ENCODE measurements around the gene SPRED3. TPM values are rescaled to one million over a fixed set of nuclear protein-coding genes. Genes with fewer than 3 reads are reported as not detected.

The SPRED3 gene
- total and polyA plus RNA-seq, 2 of the 8 experiments (the other 6 are each of a cell fraction or from before 2014, with no cell fraction given) = 8.1 to 10.3 TPM

GRCh38 chr19:38377052-38377451 lies 11.4 kb upstream of the SPRED3 start:
- FAIRE-seq = no peak
- no peak overlapping the region for H3K14ac ChIP-seq (ENCODE audit: insufficient read length)
- peaks cover 7% of the 10 kb centered on the region; the same call in 1 of the 2 replicates for H3K23me2 ChIP-seq (ENCODE audit: low read depth, low read length)
- no peak overlapping the region for H3K23ac ChIP-seq (ENCODE audit: insufficient read length)
- H4K20me1 ChIP-seq (replicated peaks in 1 of 2; ENCODE audit: control insufficient read depth in 1 of 2, insufficient read depth in 2 of 2, low read length in 2 of 2) = peaks cover 3 to 9% of the 10 kb centered on the region in 2 experiments
- no peak overlapping the region for H2BK15ac ChIP-seq (ENCODE audit: low read length)
- peaks cover 13 to 18% (median 15%) of the 10 kb centered on the region in 4 experiments; a peak in 7 of 8 replicates for H3K36me3 ChIP-seq (ENCODE audit: control insufficient read depth in 2 of 4, insufficient read depth in 4 of 4, low read length in 3 of 4)
- no peak for TF ChIP-seq ATF2 (IDR thresholded peaks at IDR 0.05; ENCODE audit: low read length)
- TF ChIP-seq CBX8 (IDR thresholded peaks at IDR 0.05; ENCODE audit: borderline replicate concordance, low read depth, low read length) = no peak
- TF ChIP-seq PHF8 (conservative IDR thresholded peaks at IDR 0.05; ENCODE audit: low read depth, low read length) = no peak
- H4K5ac ChIP-seq (ENCODE audit: insufficient read length, low read depth, low read length) = no peak overlapping the region
- no peak overlapping the region for H3K18ac ChIP-seq (ENCODE audit: extremely low read depth, low read length)
- no peak overlapping the region for H2AK5ac ChIP-seq (ENCODE audit: low read depth, low read length)
- H3K4me3 ChIP-seq (ENCODE audit: extremely low read depth in 1 of 4, insufficient read depth in 2 of 4, low read depth in 3 of 4, low read length in 4 of 4) = no peak overlapping the region
- no peaks in the 10 kb centered on the region for H3K27me3 ChIP-seq (replicated peaks in 1 of 4; ENCODE audit: control insufficient read depth in 3 of 4, extremely low read depth in 1 of 4, insufficient read depth in 3 of 4, low read length in 3 of 4)
- 92% methylated on average over 4 of the region's 4 CpGs; no CpG with 5 or more reads in 1 of the 2 experiments for WGBS, 2 experiments (ENCODE audit: extremely low coverage in 1 of 2, insufficient coverage in 1 of 2, insufficient read length in 1 of 2, insufficient replicate concordance in 2 of 2, low coverage in 1 of 2, low lambda C conversion rate in 2 of 2, missing lambda C conversion rate in 1 of 2)
- no peak overlapping the region for H4K8ac ChIP-seq (ENCODE audit: extremely low read depth, insufficient read depth, low read length)
- ChIA-PET POLR2A (ENCODE audit: partially characterized antibody) (interaction anchor here (1.2 to 3.8 kb wide), 3 partner anchors 12 to 60 kb away, joined by 4 to 35 read pairs (median 4); partner anchors contain the start of genes GGN and SPRED3), CTCF (ENCODE audit: partially characterized antibody) (interaction anchor here (1.5 to 5.7 kb wide), 2 partner anchors 41 to 133 kb away, joined by 6 to 28 read pairs; partner anchors contain the start of gene CATSPERG)
- H4K91ac ChIP-seq (replicated peaks; ENCODE audit: insufficient read length, low read length) = no peak overlapping the region
- no peak overlapping the region for H2BK20ac ChIP-seq (ENCODE audit: low read length)
- H2BK12ac ChIP-seq (ENCODE audit: low read depth, low read length) = no peak overlapping the region
- no peak for DNase-seq (ENCODE audit: low read depth in 1 of 2, low spot score in 2 of 2)
- no peak overlapping the region for H3K9ac ChIP-seq (replicated peaks in 1 of 4; ENCODE audit: extremely low read depth in 1 of 4, low read depth in 3 of 4, low read length in 3 of 4)
- peaks cover 0 to 22% of the 10 kb centered on the region in 2 experiments; a peak in 2 of 4 replicates for H3K79me2 ChIP-seq (ENCODE audit: control insufficient read depth in 1 of 2, insufficient read depth in 2 of 2, low read length in 2 of 2)
- peaks cover 0 to 6% (median 3%) of the 10 kb centered on the region in 4 experiments; a peak in 3 of 7 replicates for H3K4me1 ChIP-seq (replicated peaks in 1 of 4; ENCODE audit: control insufficient read depth in 3 of 4, insufficient read depth in 4 of 4, low read length in 3 of 4)
- peaks cover 14% of the 10 kb centered on the region for H3K79me1 ChIP-seq (ENCODE audit: low read depth, low read length)
- H3K4ac ChIP-seq (replicated peaks; ENCODE audit: insufficient read length, low read depth, low read length) = no peak overlapping the region
- no peak overlapping the region for H3K56ac ChIP-seq (replicated peaks; ENCODE audit: insufficient read length, low read depth, low read length)
- H3K9me3 ChIP-seq (ENCODE audit: insufficient read depth in 2 of 2, low read depth in 1 of 2, low read length in 1 of 2) = no peaks in the 10 kb centered on the region
- H3K4me2 ChIP-seq (ENCODE audit: insufficient read depth in 1 of 2, low read depth in 2 of 2, low read length in 2 of 2) = no peak overlapping the region
- H3K27ac ChIP-seq (ENCODE audit: low read depth, low read length) = no peak overlapping the region
- H2BK120ac ChIP-seq (replicated peaks; ENCODE audit: low read depth, low read length) = no peak overlapping the region
- no peak overlapping the region for H2BK5ac ChIP-seq (ENCODE audit: low read depth, low read length)
- H2AFZ ChIP-seq (ENCODE audit: low read length) = no peak overlapping the region
